Stimulated activated naive B cell treated with anti-CD40 and anti-IgM and Interleukin-4, amounts not matched to agents 10 μg/mL and 1 μg/mL and 100 μg/mL, for 72 hours (primary cell): ENCODE results near the gene GOLGA8A.
A peak's percentile ranks its signal among the peaks of the same experiment; 100 is the strongest.

Experiments used
- ATAC-seq, 2 donors: fragments of 150-1000 bp; cut with Tn5 transposase; replicated peaks; 2 replicates each; pipeline ENCODE4 v1.10.0; 2021; ENCODE audit warnings: moderate library complexity in 1 of 2
- DNase-seq: peaks from one replicate; pipeline ENCODE4 v3.0.0; 2021
- H3K27ac Mint-ChIP-seq: one replicate; pipeline ENCODE4 v1.8.0; 2022; ENCODE audit warnings: mild to moderate bottlenecking, mixed read lengths
- H3K27me3 Mint-ChIP-seq, 2 donors: one replicate each; pipeline ENCODE4 v1.8.0; 2022; ENCODE audit warnings: mixed read lengths in 2 of 2
- H3K36me3 Mint-ChIP-seq, 2 donors: one replicate each; pipeline ENCODE4 v1.8.0; 2022; ENCODE audit warnings: mixed read lengths in 2 of 2, mild to moderate bottlenecking in 1 of 2
- H3K4me1 Mint-ChIP-seq, 2 donors: one replicate each; pipeline ENCODE4 v1.8.0; 2022; ENCODE audit warnings: mixed read lengths in 2 of 2, mild to moderate bottlenecking in 1 of 2
- H3K4me3 Mint-ChIP-seq, 2 donors: one replicate each; pipeline ENCODE4 v1.8.0; 2022; ENCODE audit warnings: mild to moderate bottlenecking in 2 of 2, mixed read lengths in 2 of 2, moderate library complexity in 1 of 2
- H3K9me3 Mint-ChIP-seq, 2 donors: one replicate each; pipeline ENCODE4 v1.8.0; 2022; ENCODE audit warnings: mixed read lengths in 2 of 2, mild to moderate bottlenecking in 1 of 2

The GOLGA8A gene, protein sequence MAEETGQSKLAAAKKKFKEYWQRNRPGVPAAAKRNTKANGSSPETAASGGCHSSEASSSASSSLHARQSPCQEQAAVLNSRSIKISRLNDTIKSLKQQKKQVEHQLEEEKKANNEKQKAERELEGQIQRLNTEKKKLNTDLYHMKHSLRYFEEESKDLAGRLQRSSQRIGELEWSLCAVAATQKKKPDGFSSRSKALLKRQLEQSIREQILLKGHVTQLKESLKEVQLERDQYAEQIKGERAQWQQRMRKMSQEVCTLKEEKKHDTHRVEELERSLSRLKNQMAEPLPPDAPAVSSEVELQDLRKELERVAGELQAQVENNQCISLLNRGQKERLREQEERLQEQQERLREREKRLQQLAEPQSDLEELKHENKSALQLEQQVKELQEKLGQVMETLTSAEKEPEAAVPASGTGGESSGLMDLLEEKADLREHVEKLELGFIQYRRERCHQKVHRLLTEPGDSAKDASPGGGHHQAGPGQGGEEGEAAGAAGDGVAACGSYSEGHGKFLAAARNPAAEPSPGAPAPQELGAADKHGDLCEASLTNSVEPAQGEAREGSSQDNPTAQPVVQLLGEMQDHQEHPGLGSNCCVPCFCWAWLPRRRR

DNA sequence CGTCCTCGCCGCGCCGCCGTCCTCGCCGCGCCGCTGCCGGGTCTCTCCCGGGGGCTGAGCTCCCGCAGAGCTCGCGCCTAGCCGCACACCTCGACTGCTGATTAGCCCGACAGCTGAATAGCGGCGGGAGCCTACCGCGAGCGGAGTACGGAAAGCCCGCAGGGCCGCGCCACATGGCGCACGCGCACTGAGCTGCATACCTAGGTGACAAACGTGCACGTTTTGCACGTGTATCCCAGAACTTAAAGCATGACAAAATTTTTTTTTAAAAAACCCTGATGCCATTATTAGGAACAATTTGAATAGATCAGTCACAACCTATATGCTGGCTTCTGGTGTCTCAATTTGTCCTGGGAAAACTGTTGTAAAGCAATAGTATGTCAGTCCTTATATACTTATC lies at the start of gene GOLGA8A:
Gene GOLGA8A, minus strand, starts transcription at position 122 of the 400 bp plus-strand sequence. CDS start 48,117 bp downstream, outside the sequence.
- H3K4me1 Mint-ChIP-seq, result peaks cover 10 to 21% of the 10 kb centered on the region in 2 donors
- H3K27me3 Mint-ChIP-seq, result peaks cover 0 to 3% of the 10 kb centered on the region in 2 donors
- H3K4me3 Mint-ChIP-seq, result peak within 1 kb of the TSS; percentile 97 to 98
- DNase-seq (peak; percentile 69), ATAC-seq (peak; percentile 84 to 85)
- peaks cover 12 to 26% of the 10 kb centered on the region in 2 donors for H3K36me3 Mint-ChIP-seq
- peak within 1 kb of the TSS; percentile 97 for H3K27ac Mint-ChIP-seq
- no peaks in the 10 kb centered on the region for H3K9me3 Mint-ChIP-seq

DNA sequence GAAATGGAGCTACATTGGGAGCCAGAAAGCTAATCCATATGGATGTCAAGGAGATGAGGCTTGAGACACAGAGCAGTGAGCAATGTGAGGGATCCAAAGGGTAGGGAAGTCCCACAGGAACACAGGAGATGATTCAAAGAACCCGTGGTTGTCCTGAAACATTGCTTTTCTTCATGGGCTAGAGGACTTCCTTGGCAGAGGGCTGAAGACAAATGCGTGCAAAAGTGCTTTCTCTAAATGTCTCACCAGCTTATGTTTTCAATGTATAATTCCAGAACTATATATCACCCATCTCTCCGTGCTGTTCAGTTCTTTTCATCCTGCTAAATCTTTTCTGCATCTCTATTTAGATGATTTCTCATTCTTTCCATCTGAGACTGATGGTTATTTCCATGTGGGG lies 46.0 kb upstream of the GOLGA8A start:
- Mint-ChIP-seq H3K36me3 (no peaks in the 10 kb centered on the region), H3K27me3 (peaks cover 38 to 59% of the 10 kb centered on the region in 2 donors), H3K4me1 (no peaks in the 10 kb centered on the region), H3K9me3 (no peaks in the 10 kb centered on the region), H3K27ac (no peak overlapping the region), H3K4me3 (no peak overlapping the region)
- ATAC-seq (no peak), DNase-seq (no peak)

DNA sequence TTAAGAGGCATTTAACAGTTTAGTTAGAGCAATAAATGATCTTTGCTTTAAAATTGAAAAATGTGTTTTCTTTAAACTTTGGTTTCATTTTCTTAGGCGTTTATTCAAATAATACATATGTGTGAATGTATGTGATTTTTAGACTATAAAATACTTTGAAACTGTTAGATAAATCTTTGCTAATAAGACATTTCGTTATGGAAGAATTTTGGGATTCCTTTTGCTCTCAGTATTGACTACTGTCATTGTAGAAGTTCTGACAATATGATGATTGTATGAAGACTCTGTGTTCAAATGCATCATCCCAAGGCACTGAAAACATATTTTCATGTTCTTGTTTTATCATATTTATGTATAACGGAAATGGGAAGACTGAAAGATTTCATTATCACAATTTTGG lies 43.8 kb upstream of the GOLGA8A start:
- no peaks in the 10 kb centered on the region for H3K36me3 Mint-ChIP-seq
- H3K9me3 Mint-ChIP-seq, result no peaks in the 10 kb centered on the region
- H3K27me3 Mint-ChIP-seq, result peaks cover 47 to 62% of the 10 kb centered on the region in 2 donors
- no peak overlapping the region for H3K27ac Mint-ChIP-seq
- H3K4me1 Mint-ChIP-seq, result no peaks in the 10 kb centered on the region
- no peak overlapping the region for H3K4me3 Mint-ChIP-seq
- ATAC-seq, result no peak
- no peak for DNase-seq

DNA sequence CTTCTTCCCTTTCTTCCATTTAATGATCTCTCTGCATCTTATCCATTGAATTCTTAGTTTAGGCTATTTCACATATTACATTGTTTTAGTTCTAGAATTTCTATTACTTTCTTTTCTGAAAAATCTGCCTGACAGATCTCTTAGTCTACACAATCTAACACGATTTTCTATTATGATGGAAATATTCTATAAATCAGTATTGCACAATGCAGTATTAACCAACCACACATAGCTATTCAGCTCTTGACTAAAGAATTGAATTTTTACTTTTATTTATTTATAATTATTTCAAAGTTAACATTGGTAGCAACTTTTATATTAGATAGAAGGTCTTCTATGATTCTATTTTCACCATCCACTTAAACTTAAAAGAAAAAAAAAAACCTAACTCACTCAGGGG lies 36.2 kb upstream of the GOLGA8A start:
- Mint-ChIP-seq H3K9me3 (peaks cover 0 to 2% of the 10 kb centered on the region in 2 donors), H3K27ac (no peak overlapping the region), H3K4me1 (no peaks in the 10 kb centered on the region), H3K4me3 (no peak overlapping the region), H3K27me3 (peaks cover 31 to 41% of the 10 kb centered on the region in 2 donors), H3K36me3 (no peaks in the 10 kb centered on the region)
- no peak for DNase-seq
- no peak for ATAC-seq

DNA sequence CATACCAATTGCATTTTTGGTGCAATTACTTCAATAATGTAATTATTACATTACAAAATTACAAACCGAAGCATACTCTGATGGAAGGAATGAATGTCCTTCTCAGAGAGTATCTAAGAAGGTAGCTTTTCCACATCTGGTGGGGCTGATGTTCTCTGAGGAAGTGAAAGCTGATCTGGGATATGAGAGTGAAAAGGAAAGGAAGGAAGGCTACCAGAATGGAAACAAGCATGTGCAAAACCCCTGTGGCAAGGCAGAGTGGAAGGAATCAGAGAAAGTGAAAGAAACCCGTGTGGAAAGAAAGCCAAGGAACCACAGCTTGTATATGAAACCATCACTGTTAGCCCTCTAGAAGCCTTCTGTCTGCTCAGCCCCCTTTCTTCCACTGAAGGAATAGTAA lies 35.3 kb upstream of the GOLGA8A start:
- H3K36me3 Mint-ChIP-seq, result no peaks in the 10 kb centered on the region
- ATAC-seq, result no peak
- peaks cover 0 to 2% of the 10 kb centered on the region in 2 donors for H3K9me3 Mint-ChIP-seq
- DNase-seq, result no peak
- no peak overlapping the region for H3K27ac Mint-ChIP-seq
- no peaks in the 10 kb centered on the region for H3K4me1 Mint-ChIP-seq
- peaks cover 26 to 35% of the 10 kb centered on the region in 2 donors for H3K27me3 Mint-ChIP-seq
- H3K4me3 Mint-ChIP-seq, result no peak overlapping the region

DNA sequence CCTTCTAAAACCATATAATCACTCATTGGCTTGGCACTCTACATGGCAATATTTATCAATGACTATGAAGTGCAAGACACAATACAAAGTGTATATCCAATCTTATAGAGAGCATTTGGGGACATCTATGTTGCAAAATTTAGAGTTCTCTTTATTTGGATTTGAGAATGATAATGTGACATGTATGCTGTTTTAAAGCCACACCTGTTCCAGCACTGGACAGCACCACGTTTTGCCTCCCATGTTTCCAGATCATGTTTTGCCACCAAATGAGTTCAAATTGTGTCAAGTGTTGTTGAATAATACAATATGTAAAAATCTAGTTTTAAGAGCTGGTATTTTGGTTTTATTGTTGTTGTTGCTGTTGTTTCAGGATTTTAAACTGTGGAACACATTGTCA lies 33.3 kb upstream of the GOLGA8A start:
- ATAC-seq (no peak), DNase-seq (no peak)
- H3K27me3 Mint-ChIP-seq, result peaks cover 17 to 20% of the 10 kb centered on the region in 2 donors
- no peaks in the 10 kb centered on the region for H3K36me3 Mint-ChIP-seq
- H3K4me1 Mint-ChIP-seq, result no peaks in the 10 kb centered on the region
- no peak overlapping the region for H3K27ac Mint-ChIP-seq
- no peak overlapping the region for H3K4me3 Mint-ChIP-seq
- H3K9me3 Mint-ChIP-seq, result peaks cover 0 to 2% of the 10 kb centered on the region in 2 donors

DNA sequence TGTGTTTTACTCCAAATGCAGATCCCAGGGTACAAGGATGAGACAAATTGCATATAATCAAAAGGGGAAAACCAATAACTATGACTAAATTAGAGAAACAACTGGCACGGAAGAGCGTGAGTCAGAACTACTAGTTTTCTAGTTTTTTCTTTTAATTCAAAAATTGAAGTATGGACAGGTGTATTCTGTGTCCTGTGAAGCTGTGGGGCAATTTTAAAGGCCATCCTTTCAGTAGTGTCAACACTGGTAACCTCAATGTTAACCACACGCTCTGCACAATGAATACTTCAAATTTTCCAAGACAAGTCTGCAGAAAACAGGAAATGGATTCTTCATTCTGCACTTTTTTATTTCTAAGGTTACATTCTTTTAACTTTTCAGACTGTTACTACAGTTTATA lies 32.5 kb upstream of the GOLGA8A start:
- no peaks in the 10 kb centered on the region for H3K36me3 Mint-ChIP-seq
- peak; percentile 19 to 43 for ATAC-seq
- peaks cover 11 to 18% of the 10 kb centered on the region in 2 donors for H3K27me3 Mint-ChIP-seq
- no peak overlapping the region for H3K27ac Mint-ChIP-seq
- H3K4me1 Mint-ChIP-seq, result no peaks in the 10 kb centered on the region
- no peak for DNase-seq
- no peaks in the 10 kb centered on the region for H3K9me3 Mint-ChIP-seq
- H3K4me3 Mint-ChIP-seq, result no peak overlapping the region

DNA sequence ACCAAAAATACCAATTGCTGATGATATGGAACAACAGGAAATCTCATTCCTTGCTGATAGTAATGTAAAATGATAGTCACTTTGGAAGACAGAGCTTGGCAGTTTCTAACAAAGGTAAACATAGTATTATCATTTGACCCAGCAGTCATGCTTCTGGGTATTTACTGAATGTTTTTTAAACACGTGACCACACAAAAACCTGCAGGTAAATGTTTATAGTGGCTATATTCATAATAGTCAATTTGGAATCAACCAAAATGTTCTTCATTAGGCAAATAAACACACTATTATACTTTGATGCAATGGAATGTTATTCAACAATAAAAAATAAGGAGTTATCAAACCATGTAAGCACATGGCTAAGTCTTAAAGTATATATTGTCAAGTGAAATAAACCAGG lies 24.1 kb upstream of the GOLGA8A start:
- Mint-ChIP-seq H3K27me3 (peaks cover 14 to 27% of the 10 kb centered on the region in 2 donors), H3K4me3 (no peak overlapping the region), H3K36me3 (no peaks in the 10 kb centered on the region), H3K27ac (no peak overlapping the region), H3K9me3 (no peaks in the 10 kb centered on the region), H3K4me1 (no peaks in the 10 kb centered on the region)
- DNase-seq (no peak), ATAC-seq (no peak)

DNA sequence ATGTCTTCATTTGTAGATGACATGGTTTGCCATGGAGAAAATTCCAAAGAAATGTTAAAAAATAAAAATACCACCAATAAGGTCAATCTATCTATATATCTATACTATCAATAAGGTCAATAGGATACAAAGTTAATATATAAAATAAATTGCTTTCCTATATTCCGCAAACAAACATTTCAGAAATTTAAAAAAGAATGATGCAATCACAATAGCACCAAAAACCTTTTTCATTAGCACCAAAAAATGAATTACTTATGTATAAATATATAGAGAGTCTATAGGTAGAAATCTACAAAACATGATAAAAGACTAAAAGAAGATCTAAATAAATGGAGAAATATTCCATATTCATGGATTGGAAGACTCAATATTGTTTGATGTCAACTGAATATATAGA lies 22.8 kb upstream of the GOLGA8A start:
- Mint-ChIP-seq H3K4me3 (no peak overlapping the region), H3K36me3 (no peaks in the 10 kb centered on the region), H3K27me3 (peaks cover 14 to 29% of the 10 kb centered on the region in 2 donors), H3K9me3 (no peaks in the 10 kb centered on the region), H3K27ac (no peak overlapping the region), H3K4me1 (no peaks in the 10 kb centered on the region)
- DNase-seq, result no peak
- ATAC-seq, result no peak

DNA sequence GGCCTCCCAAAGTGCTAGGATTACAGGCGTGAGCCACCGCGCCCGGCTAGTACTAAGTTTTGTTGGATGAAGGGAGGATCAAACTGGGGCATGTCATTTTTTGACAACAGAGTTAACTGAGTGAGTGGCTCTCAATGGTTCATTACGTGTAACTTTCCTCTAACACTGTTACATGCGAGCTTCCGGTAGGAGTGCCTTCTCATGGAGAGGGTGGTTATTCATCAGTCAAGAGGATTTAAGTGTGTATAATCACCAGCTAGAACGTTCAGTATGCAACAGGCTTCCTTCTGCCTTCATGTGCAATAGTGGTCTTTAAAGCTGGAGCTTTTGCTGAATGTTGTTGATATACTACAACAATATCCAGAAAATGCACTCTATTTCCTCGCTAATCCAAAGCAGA lies 19.1 kb upstream of the GOLGA8A start:
- H3K4me1 Mint-ChIP-seq, result no peaks in the 10 kb centered on the region
- H3K4me3 Mint-ChIP-seq, result no peak overlapping the region
- no peak overlapping the region for H3K27ac Mint-ChIP-seq
- no peaks in the 10 kb centered on the region for H3K9me3 Mint-ChIP-seq
- DNase-seq (no peak), ATAC-seq (no peak)
- H3K36me3 Mint-ChIP-seq, result no peaks in the 10 kb centered on the region
- peaks cover 9 to 18% of the 10 kb centered on the region in 2 donors for H3K27me3 Mint-ChIP-seq

DNA sequence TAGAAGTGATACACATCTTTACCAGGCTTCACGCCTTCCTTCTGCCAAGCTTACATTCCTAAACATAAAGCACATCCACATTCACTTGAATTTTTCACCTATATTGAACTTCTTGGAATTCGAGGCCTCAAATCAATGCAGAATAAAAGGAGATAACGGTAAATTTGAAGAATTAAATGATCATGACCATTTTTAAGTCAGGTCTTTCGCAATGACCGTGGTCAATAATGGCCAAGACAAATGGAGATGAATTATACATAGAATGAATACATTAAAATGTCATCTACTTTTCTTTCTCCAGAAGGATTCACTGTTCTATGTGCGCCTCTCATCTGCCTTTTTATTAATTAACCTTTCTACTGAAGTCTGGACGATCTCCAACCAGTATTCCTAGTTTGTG lies 5.3 kb upstream of the GOLGA8A start:
- Mint-ChIP-seq H3K4me3 (no peak overlapping the region), H3K9me3 (no peaks in the 10 kb centered on the region), H3K36me3 (no peaks in the 10 kb centered on the region), H3K4me1 (no peaks in the 10 kb centered on the region), H3K27me3 (peaks cover 28 to 42% of the 10 kb centered on the region in 2 donors), H3K27ac (no peak overlapping the region)
- no peak for ATAC-seq
- DNase-seq, result no peak

DNA sequence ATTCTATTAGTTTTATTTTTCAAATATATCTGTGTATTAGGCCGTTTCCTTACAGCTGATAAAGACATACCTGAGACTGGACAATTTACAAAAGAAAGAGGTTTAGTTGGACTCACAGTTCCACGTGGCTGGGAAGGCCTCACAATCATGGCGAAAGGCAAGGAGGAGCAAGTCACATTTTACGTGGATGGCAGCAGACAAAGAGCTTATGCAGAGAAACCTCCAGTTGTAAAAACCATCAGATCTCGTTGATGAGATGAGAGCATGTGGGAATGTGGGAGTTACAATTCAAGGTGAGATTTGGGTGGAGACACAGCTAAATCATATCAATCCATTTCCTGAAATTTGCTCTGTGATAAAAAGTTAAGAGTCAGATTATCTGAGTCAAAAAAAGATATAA lies 2.3 kb upstream of the GOLGA8A start:
- DNase-seq (no peak), ATAC-seq (no peak)
- H3K36me3 Mint-ChIP-seq, result peaks cover 2 to 9% of the 10 kb centered on the region in 2 donors
- no peak overlapping the region for H3K4me3 Mint-ChIP-seq
- H3K27me3 Mint-ChIP-seq, result peaks cover 14 to 21% of the 10 kb centered on the region in 2 donors
- H3K9me3 Mint-ChIP-seq, result no peaks in the 10 kb centered on the region
- H3K27ac Mint-ChIP-seq, result no peak overlapping the region
- peaks cover 8 to 21% of the 10 kb centered on the region in 2 donors for H3K4me1 Mint-ChIP-seq

DNA sequence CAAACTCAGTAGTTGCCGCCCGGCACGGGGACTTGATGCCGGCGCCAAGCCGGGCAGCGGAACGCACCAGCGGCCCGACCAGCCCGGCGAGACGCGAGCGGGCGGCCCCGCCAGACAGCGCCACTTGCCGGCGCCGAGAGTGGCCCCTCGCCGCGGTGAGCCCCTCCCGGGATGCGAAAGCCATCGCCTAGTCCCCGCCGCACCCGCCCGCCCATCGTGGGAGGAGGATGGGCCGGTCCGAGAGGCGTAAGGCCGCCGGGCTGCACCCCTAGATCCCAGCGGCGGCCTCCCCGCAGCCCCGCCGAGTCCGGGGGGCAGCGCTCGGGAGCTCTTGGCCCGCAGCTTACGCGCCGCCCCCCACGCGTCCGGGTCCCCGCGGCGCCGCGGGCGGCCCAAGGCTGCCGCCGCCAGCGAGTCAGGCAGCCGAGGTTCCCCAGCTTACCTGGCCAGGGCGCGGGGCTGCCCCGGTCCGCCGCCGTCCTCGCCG lies 609 bp downstream of the GOLGA8A start:
- ATAC-seq, result peak; percentile 74 to 78
- H3K27ac Mint-ChIP-seq, result no peak overlapping the region
- peak overlapping the region; percentile 90 to 96 for H3K4me3 Mint-ChIP-seq
- no peaks in the 10 kb centered on the region for H3K9me3 Mint-ChIP-seq
- peaks cover 14 to 21% of the 10 kb centered on the region in 2 donors for H3K4me1 Mint-ChIP-seq
- peaks cover 18 to 33% of the 10 kb centered on the region in 2 donors for H3K36me3 Mint-ChIP-seq
- DNase-seq, result peak; percentile 34
- H3K27me3 Mint-ChIP-seq, result peaks cover 0 to 3% of the 10 kb centered on the region in 2 donors

DNA sequence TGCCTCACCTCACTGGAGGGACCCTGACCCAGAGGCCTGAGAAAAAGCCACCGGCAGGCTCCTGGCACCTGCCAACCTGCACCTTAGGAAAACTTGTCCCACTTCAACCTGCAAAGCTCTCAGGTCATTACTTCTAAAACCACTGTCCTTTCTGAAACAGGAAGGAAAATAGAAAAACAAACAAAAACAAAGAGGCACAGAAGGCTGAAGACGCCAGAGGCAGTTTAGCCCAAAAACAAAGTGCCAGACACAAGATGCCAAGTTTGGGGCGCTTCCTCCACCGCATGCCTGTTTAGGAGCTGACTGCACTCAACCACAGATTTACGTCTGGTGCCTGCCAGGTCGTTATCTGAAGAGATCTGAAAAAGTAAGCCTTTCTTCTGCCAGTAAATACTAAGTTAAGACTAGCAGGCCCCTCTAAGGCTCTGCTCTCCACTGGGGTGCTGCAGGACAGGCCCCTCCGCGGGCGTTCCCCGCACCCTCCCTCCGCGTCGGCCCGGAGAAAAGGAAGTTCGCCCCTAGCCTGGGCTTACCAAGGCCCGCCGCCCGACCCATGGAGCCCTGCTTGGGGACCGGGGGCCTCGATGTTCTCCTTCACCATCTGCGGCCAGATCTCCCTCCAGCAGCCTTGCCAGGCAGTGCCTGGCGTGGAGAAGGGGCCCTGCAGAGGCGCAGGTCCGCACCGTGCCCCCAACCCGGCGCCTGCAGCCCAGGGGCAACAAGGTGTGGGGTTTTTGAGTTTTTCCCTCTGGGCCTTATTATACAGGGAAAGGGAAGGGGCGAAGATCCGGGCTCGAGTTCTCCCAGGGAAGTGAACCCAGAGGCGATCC lies 1.3 kb downstream of the GOLGA8A start:
- peaks cover 19 to 35% of the 10 kb centered on the region in 2 donors for H3K36me3 Mint-ChIP-seq
- peak overlapping the region; percentile 90 to 96 for H3K4me3 Mint-ChIP-seq
- H3K4me1 Mint-ChIP-seq, result peaks cover 14 to 21% of the 10 kb centered on the region in 2 donors
- DNase-seq (peak; percentile 11), ATAC-seq (peak; percentile 40 to 41)
- H3K27me3 Mint-ChIP-seq, result peaks cover 0 to 3% of the 10 kb centered on the region in 2 donors
- H3K27ac Mint-ChIP-seq, result peak overlapping the region; percentile 85
- no peaks in the 10 kb centered on the region for H3K9me3 Mint-ChIP-seq
